Stimulated activated CD4-positive, alpha-beta T cell treated with anti-CD3 and anti-CD28 coated beads, Interleukin-1b, Interleukin-23, amount 100 ng/mL, for 48 hours (primary cell): ENCODE measurements around the gene PGAM1.
"Not testable (repeated sequence)": the region's sequence is repeated elsewhere in the genome, so short reads cannot be mapped to it uniquely, and the experiment has no call there.

Source experiments
- DNase-seq: peaks from one replicate; pipeline ENCODE4 v3.0.0-alpha.2; 2020

PGAM1 gene

GRCh38 chr10:97459933-97460332 is 33.9 kb downstream of the PGAM1 start:
- no peak for DNase-seq

GRCh38 chr10:97462309-97462708 is 36.3 kb downstream of the PGAM1 start:
- DNase-seq = no peak

- DNase-seq = no peak
These were observed 37.6 kb downstream of the PGAM1 start for GRCh38 chr10:97463363-97464132.

- no peak for DNase-seq
These were observed 38.2 kb downstream of the PGAM1 start for GRCh38 chr10:97464226-97464625.

- DNase-seq = no peak
These were observed 40.0 kb downstream of the PGAM1 start for GRCh38 chr10:97465982-97466381.

- no peak for DNase-seq
These were observed 40.8 kb downstream of the PGAM1 start for GRCh38 chr10:97466755-97467154.

GRCh38 chr10:97468162-97468561 is 42.2 kb downstream of the PGAM1 start:
- no peak for DNase-seq

GRCh38 chr10:97468781-97469180 is 42.8 kb downstream of the PGAM1 start:
- not testable (repeated sequence) for DNase-seq

GRCh38 chr10:97474918-97475317 is 48.9 kb downstream of the PGAM1 start:
- no peak for DNase-seq

- DNase-seq = no peak
These were observed 50.1 kb downstream of the PGAM1 start for GRCh38 chr10:97475936-97476594.

GRCh38 chr10:97479410-97479809 is 53.4 kb downstream of the PGAM1 start:
- not testable (repeated sequence) for DNase-seq

- DNase-seq = no peak
These were observed 53.9 kb downstream of the PGAM1 start for GRCh38 chr10:97479939-97480338.

- DNase-seq = no peak
These were observed 55.1 kb downstream of the PGAM1 start for GRCh38 chr10:97481071-97481470.

GRCh38 chr10:97482381-97482780 is 56.4 kb downstream of the PGAM1 start:
- DNase-seq = no peak
